GM13977 (cell line): ENCODE data around the gene KDM4C.
"Not testable (repeated sequence)": the region's sequence is repeated elsewhere in the genome, so short reads cannot be mapped to it uniquely, and the experiment has no call there.

ENCODE experiments used
- DNase-seq: peaks from one replicate; pipeline ENCODE4 v3.0.0; 2012; ENCODE audit warnings: low spot score
- CTCF ChIP-seq: IDR thresholded peaks from 2 replicates; pipeline ENCODE4 v1.5.1; 2012; ENCODE audit warnings: mild to moderate bottlenecking, control low read depth; ENCODE audit not compliant: insufficient read depth; ENCODE audit errors: extremely low read depth, missing control alignments
- in situ Hi-C: fragments of 300-500 bp; cut with MboI; formaldehyde crosslinking; loops from one replicate; pipeline ENCODE4 v1.12.0; 2022; ENCODE audit warnings: low sequenced_read_pairs, low pct_unique_long_range_greater_than_20kb, mixed read lengths, inconsistent platforms; ENCODE audit not compliant: unreplicated experiment

The KDM4C gene

GRCh38 chr9:6757456-6758247, at the start of gene KDM4C:
TSS of gene KDM4C (plus strand) at chr9:6757973. CDS start at chr9:6792989, 35,016 bp downstream.
- TF ChIP-seq CTCF: no peak
- in situ Hi-C loops: no loop called here
- DNase-seq: peak; percentile 97

GRCh38 chr9:6708732-6709131, 49.0 kb upstream of the KDM4C start:
- in situ Hi-C loops: no loop called here
- TF ChIP-seq CTCF: no peak
- no peak for DNase-seq

GRCh38 chr9:6711403-6711802, 46.4 kb upstream of the KDM4C start:
- in situ Hi-C loops: no loop called here
- DNase-seq: no peak
- TF ChIP-seq CTCF: no peak

- no peak for TF ChIP-seq CTCF
- in situ Hi-C loops: no loop called here
- DNase-seq: no peak
Observed at GRCh38 chr9:6712041-6712440, 45.7 kb upstream of the KDM4C start.

- in situ Hi-C loops: no loop called here
- DNase-seq: peak; percentile 2
- no peak for TF ChIP-seq CTCF
Observed at GRCh38 chr9:6714176-6714575, 43.6 kb upstream of the KDM4C start.

- DNase-seq: not testable (repeated sequence)
Observed at GRCh38 chr9:6715153-6715754, 42.5 kb upstream of the KDM4C start.

More at GRCh38 chr9:6715153-6715754, 42.5 kb upstream of the KDM4C start:
- in situ Hi-C loops: not testable (repeated sequence)
